Activated gamma-delta T cell (primary cell): ENCODE measurements around the gene COG5.
"Not testable (repeated sequence)": the region's sequence is repeated elsewhere in the genome, so short reads cannot be mapped to it uniquely, and the experiment has no call there.

Experiments
- DNase-seq: peaks from one replicate; lab custom pipeline; 2025; lab: John Stamatoyannopoulos, UW

The COG5 gene

GRCh38 chr7:107579885-107580715 lies 16.4 kb upstream of the COG5 start, which contains the start of gene BCAP29:
Gene BCAP29, plus strand, starts transcription at chr7:107580246. Its CDS starts 527 bp downstream, at chr7:107580773.
- peak; percentile 56 for DNase-seq

DNA sequence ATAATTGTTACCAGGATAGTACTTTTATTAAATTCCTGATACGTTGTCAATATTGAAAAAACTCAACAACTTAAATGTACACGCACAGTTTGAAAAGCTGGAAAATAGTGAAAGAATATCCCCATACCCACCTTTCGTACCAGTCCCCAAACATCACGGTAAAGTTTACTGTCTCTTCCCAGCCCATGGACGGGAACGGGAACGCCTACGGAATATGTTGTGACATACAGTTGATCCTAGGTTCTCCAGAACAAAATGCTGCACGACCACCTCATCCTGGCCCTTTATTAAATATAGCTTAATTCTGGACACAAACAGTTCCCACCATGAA lies 15.8 kb upstream of the COG5 start:
- DNase-seq = no peak

DNA sequence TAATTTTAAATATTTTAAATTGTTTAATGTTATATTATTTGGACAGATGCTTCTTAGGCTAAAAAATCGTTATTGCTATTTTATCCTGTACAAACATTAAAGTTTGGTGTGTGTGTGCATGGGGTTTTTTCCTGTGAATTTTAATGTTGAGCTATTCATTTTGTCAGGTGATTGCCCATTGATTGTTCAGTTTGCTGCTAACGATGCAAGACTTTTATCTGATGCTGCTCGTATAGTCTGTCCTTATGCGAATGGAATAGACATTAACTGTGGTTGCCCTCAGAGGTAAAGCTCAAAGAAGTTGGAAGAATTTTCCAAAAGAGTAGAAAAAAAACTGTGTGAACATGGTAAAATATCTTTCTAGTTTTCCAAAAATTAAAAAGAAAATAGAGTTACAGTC lies 9.8 kb upstream of the COG5 start:
- no peak for DNase-seq

DNA sequence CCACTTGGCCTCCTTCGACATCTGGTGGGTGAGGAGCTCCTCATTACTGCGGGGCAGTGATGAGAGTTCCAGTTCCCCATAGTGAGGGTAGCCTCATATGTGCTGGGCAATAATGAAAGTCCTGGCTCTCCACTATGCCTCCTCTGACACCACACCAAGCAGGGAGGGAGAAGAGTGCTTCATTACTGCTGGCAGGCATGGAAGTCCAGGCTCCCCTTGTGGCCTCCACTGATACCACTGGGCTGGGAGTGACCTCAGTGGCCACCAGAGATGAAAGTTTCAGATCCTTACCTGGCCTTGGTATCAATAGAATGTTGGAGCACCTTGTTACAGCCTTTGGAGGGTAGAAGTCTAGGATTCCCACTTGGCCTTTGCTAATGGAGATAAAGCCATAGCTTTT lies 6.6 kb upstream of the COG5 start:
- no peak for DNase-seq

DNA sequence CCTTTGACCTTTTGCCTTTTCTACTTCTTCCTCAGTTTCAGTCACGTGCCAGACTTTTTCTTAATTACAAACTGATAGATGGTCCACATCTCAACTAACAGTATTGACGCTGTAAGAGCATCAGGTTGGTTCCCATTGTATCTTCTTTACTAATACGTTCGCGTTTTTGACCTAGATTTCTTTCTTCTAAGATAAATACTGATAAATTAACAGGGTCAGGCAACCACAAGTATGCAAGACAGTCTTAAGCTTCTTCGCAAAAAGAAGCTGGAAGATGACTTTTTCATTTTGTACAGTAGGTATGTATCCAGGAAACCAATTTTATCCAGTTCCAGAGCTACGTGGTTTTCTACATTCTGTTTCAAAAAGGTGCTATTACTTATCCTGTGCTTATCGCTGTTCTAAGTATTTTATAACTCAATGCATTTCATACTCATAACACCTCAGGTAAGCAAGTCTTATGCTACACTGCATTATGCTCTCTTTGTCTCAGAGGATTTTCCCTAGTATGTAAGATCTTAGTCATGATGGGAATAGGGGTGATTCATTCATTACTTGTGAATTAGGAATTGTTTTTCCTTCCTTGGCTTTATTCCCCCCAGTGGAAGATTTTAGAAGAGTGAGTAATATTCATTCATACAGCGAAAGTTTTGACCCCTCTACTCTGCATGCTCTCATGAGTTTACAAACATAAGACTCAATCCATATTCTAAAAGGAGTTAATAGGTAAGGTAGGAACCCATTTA lies 1.0 kb upstream of the COG5 start:
- DNase-seq = no peak

GRCh38 chr7:107563081-107563774 lies 492 bp downstream of the COG5 start:
- DNase-seq = no peak

- DNase-seq = no peak
These were observed 2.7 kb downstream of the COG5 start for GRCh38 chr7:107560898-107561516.

- DNase-seq = no peak
These were observed 3.9 kb downstream of the COG5 start for GRCh38 chr7:107559864-107560263.

DNA sequence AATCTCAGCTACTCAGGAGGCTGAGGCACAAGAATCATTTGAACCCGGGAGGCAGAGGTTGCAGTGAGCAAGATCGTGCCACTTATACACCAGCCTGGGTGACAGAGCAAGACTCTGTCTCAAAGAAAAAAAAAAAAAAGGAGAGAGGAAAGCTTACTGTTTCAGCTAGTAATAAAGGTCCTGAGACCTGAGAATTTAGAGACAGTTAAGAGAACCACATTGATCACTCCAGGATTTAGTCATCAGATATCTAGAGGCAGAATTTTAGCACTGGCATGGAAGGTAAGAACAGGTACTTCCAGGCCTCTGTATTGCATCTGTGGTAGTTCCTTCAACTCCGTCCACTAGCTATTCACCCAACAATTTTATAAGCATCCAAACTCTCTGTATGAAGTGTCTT lies 7.8 kb downstream of the COG5 start:
- DNase-seq = no peak

- DNase-seq = no peak
These were observed 11.8 kb downstream of the COG5 start for GRCh38 chr7:107551936-107552335.

DNA sequence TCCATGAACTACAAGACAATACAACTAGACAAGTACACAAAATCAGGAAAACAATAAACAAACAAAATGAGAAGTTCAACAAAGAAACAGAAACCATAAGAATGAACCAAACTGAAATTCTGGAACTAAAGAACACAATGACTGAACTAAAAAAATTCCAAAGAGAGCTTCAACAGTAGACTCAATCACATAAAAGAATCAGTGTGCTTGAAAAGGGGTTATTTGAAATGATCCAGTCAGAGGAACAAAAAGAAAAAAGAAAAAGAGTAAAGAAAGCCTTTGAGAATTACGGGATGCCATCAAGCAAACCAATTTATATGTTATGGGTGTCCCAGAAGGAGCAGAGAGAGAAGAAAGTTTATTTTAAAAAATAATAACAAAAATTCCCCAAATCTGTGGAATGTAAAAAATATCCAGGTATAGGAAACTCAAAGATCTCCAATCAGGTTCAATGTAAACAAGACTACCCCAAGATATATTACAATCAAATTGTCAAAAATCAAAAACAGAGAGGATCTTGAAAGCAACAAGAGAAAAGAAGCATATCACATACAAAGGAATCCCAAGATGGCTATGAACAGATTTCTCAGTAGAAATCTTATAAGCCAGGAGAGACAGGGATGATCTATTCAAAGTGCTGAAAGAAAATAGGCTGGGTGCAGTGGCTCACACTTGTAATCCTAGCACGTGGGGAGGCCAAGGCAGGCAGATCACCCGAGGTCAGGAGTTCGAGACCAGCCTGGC lies 18.7 kb downstream of the COG5 start:
- DNase-seq = no peak

DNA sequence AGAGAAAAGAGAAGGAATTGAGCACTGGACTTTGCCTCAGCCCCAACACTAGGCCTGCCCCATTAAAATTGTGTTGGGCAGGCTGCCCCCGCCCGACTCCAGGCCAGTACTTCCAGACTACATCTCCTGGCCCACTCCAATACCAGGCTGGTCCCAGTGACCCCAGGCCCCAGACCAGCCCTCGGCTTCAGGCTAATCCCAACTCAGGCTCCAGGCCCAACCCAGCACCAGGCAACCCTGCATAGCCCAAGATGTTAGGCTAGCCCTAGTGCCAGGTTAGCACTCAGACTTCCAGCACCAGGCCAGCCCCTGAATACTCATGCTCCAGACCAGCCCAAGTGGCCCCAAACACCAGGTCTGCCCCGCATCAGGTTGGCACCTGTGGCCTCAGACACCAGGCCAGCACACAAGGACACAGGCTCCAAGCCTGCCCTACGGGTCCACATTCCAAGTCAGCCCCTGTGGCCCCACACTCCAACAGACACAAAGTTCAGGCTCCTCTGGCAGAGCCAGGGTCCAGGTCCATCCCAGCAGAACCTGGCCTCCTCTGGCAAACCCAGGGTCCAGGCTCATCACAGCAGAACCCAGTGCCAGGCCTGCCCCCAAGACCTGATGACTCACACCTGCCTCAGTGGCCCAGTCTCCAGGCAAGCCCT lies 20.3 kb downstream of the COG5 start:
- DNase-seq = no peak

DNA sequence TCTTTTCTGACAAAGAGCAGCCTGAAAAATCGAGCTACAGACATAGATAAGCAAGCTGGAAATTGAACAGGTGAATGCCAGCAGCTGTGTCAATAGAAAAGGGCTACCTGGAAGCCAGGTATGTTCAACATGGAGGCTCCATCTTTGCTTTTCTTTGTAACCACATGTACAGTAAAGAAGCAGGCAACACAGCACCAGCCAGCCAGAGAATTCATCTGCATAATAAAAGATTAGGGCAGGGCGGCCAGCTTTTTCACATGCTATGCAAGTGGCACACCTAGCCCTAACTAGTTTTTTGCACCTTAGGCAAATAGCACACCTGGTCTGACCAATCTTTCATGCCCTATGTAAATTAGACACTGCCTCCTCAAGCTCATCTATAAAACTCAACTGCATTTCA lies 25.7 kb downstream of the COG5 start:
- no peak for DNase-seq

DNA sequence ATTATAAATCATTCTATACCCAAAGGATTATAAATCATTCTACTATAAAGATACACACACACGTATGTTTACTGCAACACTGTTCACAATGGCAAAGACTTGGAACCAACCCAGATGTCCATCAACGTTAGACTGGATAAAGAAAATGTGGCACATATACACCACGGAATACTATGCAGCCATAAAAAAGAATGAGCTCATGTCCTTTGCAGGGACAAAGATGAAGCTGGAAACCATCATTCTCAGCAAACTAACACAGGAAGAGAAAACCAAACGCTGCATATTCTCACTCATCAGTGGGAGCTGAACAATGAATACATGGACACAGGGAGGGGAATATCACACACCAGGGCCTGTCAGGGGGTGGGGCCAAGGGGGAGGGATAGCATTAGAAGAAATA lies 26.5 kb downstream of the COG5 start:
- not testable (repeated sequence) for DNase-seq

- DNase-seq = no peak
These were observed 29.6 kb downstream of the COG5 start for GRCh38 chr7:107534139-107534538.

- no peak for DNase-seq
These were observed 33.0 kb downstream of the COG5 start for GRCh38 chr7:107530751-107531150.

DNA sequence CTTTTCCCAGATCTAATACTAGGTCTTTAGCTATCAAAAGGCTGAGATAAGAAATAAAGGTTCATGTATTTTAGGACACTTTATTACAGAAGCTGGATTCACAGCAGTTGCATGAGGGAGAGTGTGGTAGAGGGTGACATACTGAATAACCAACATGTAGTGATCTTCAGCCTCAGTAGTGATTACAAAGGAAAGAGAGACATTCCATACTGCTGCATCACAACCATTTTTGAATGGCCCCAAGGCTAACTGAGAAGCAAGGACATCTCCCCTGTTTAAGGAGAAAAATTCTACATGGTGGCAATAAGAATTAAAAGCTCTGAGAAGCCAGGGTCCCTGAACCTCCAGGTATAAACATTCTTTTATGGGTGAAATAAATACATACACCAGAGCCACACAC lies 35.3 kb downstream of the COG5 start:
- DNase-seq = no peak

DNA sequence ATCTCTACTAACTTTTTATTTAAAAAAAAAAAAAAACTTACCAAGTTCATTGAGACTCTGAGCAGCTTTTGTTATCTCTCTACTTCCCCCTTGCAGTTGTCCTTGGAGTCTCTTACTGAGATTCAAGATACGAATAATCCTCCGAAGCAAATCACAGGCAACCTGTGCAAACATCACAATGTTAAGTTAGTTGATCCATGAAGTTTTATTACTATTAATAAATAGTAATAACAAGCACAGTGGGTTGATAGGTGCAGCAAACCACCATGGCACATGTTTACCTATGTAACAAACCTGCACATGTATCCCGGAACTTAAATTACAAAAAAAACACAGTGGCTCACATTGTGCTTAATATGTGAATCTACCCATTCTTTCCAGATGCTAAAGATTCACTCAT lies 36.5 kb downstream of the COG5 start:
- DNase-seq = no peak

DNA sequence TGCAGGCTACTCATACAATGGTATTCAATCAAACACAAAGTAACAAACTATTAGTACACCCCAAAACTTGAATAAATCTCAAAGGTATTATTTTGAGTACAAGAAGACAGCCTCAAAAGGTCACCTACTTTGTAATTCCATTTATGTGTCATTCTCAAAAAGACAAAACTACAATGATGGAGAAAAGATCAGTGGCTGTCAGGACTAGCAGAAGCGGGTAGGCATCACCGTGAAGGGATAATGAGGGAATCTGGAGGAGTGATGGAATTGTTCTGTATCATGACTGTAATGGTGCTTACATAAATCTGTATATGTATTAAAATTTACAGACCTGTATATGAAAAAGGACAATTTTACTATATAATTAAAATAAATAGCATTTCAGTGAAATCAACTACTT lies 37.0 kb downstream of the COG5 start:
- no peak for DNase-seq

GRCh38 chr7:107506674-107507339 lies 56.9 kb downstream of the COG5 start:
- DNase-seq = no peak
